SK-N-MC (cell line): ENCODE data around the gene PKNOX2.

ENCODE experiments used
- EZH2 ChIP-seq: fragments of 200-600 bp; sonication (generic); IDR thresholded peaks from one replicate; pipeline ENCODE4 v1.6.1; 2017; ENCODE audit warnings: antibody characterized with exemption
- FOXP2 ChIP-seq: optimal IDR thresholded peaks from 2 replicates; pipeline ENCODE3; 2011; ENCODE audit warnings: mild to moderate bottlenecking, moderate library complexity; ENCODE audit not compliant: insufficient read depth; ENCODE audit errors: extremely low read length, control extremely low read depth
- POLR2AphosphoS5 ChIP-seq: IDR thresholded peaks from 2 replicates; pipeline ENCODE4 v1.6.1; 2012; ENCODE audit warnings: mild to moderate bottlenecking, low read depth, low read length, borderline replicate concordance

DNA sequence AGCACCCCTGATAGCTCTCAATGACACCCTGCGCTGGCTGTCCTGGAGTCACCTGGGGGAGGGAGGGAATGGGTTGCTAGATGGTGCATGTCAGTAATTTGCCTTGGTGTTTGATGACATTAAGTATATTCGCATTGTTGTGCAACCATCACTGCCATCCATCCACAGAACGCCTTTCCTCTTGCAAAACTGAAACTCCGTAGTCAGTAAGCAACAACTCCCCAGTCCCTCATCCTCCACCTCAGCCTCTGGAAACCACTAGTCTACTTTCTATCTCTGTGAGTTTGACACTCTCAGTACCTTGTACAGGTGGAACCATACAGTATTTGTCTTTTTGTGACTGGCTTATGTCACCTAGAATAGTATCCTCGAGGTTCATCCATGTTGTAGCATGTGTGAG lies 62.6 kb downstream of the PKNOX2 start:
- TF ChIP-seq EZH2 = no peak
- no peak for TF ChIP-seq POLR2AphosphoS5
- no peak for TF ChIP-seq FOXP2
